ENCODE results near the gene PRDM16.

GRCh38 chr1:3483380-3483779 lies 414.4 kb downstream of the PRDM16 start:
- no peak for TF ChIP-seq CTCF (tag by site-specific recombination; IDR thresholded peaks at IDR 0.05)
- TF ChIP-seq AEBP2 (tag by site-specific recombination; IDR thresholded peaks at IDR 0.05; ENCODE audit: borderline replicate concordance): no peak
- TF ChIP-seq REST (tag by site-specific recombination; IDR thresholded peaks at IDR 0.05): no peak
- no peak for TF ChIP-seq ZNF274 (IDR thresholded peaks at IDR 0.05; ENCODE audit: low read length)
- no peak for TF ChIP-seq ZNF274 (tag by site-specific recombination; IDR thresholded peaks at IDR 0.05; ENCODE audit: borderline replicate concordance)
- no peak for TF ChIP-seq ZNF692 (tag by site-specific recombination; IDR thresholded peaks at IDR 0.05)
- TF ChIP-seq MZF1 (tag by site-specific recombination; IDR thresholded peaks at IDR 0.05; ENCODE audit: borderline replicate concordance): no peak
- no peak for TF ChIP-seq ZBTB21 (tag by site-specific recombination; IDR thresholded peaks at IDR 0.05)
- no peak for TF ChIP-seq YY1 (tag by site-specific recombination; IDR thresholded peaks at IDR 0.05)
- TF ChIP-seq PRDM1 (tag by site-specific recombination; IDR thresholded peaks at IDR 0.05): no peak
